Measurements from ENCODE around the gene TRIM37. TPM values are rescaled to one million over a fixed set of nuclear protein-coding genes. Genes with fewer than 3 reads are reported as not detected.

Gene TRIM37
- total RNA-seq, 1 experiment from 2014 or later: 37.7 TPM

- H3K27me3 Mint-ChIP-seq (ENCODE audit: insufficient read depth, unreplicated experiment): peaks cover 5% of the 10 kb centered on the region
- Histone ChIP-seq H3K36me3 (ENCODE audit: control insufficient read depth, insufficient read depth, low read length) (no peaks in the 10 kb centered on the region), H3K4me3 (ENCODE audit: low read depth, low read length) (no peak overlapping the region), H3K27me3 (replicated peaks; ENCODE audit: control insufficient read depth, insufficient read depth, low read length) (no peaks in the 10 kb centered on the region), H3K9me3 (peaks cover 18% of the 10 kb centered on the region), H3K4me1 (no peaks in the 10 kb centered on the region)
- intact Hi-C loops (cut with micrococcal nuclease; ENCODE audit: unreplicated experiment): no loop called here
- no peaks in the 10 kb centered on the region for H3K4me1 Mint-ChIP-seq (ENCODE audit: low read depth, unreplicated experiment)
- POLR2A ChIA-PET: no interaction called here
- TF ChIP-seq, protein P1, sequence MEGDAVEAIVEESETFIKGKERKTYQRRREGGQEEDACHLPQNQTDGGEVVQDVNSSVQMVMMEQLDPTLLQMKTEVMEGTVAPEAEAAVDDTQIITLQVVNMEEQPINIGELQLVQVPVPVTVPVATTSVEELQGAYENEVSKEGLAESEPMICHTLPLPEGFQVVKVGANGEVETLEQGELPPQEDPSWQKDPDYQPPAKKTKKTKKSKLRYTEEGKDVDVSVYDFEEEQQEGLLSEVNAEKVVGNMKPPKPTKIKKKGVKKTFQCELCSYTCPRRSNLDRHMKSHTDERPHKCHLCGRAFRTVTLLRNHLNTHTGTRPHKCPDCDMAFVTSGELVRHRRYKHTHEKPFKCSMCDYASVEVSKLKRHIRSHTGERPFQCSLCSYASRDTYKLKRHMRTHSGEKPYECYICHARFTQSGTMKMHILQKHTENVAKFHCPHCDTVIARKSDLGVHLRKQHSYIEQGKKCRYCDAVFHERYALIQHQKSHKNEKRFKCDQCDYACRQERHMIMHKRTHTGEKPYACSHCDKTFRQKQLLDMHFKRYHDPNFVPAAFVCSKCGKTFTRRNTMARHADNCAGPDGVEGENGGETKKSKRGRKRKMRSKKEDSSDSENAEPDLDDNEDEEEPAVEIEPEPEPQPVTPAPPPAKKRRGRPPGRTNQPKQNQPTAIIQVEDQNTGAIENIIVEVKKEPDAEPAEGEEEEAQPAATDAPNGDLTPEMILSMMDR (IDR thresholded peaks at IDR 0.05; ENCODE audit: insufficient read depth in 1 of 2, low read depth in 1 of 2, low read length in 1 of 2, severe bottlenecking in 1 of 2, unreplicated experiment in 1 of 2): no peak
- no peak for DNase-seq
- peaks cover 25% of the 10 kb centered on the region for H3K9me3 Mint-ChIP-seq (ENCODE audit: unreplicated experiment)
- no peaks in the 10 kb centered on the region for H3K36me3 Mint-ChIP-seq (ENCODE audit: insufficient read depth, unreplicated experiment)
- no TSS peak for BruUV-seq (replicated peaks)
- H3K4me3 Mint-ChIP-seq (ENCODE audit: unreplicated experiment): no peak overlapping the region
- H3K27ac Mint-ChIP-seq (ENCODE audit: unreplicated experiment): no peak overlapping the region
- CTCF ChIA-PET: no interaction called here
These were observed 159.3 kb downstream of the TRIM37 start for GRCh38 chr17:58947411-58947810.

DNA sequence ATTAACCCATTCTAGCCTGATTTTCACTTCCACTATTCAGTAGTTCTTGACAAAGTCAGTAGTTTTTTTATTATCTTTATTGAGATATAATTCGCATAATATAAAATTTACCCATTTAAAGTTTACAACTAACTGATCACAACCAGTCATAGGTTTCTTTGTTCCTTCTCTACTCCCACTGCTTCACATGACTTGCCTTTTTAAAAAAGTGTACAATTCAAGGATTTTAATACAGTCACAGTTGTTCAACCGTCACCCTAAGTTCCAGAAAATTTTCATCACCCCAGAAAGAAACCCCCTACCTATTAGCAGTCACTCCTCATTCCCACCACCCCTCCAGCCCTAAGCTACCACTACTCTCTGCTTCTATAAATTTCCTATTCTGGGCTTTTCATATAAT lies 162.5 kb downstream of the TRIM37 start:
- Mint-ChIP-seq H3K4me1 (ENCODE audit: low read depth, unreplicated experiment) (no peaks in the 10 kb centered on the region), H3K36me3 (ENCODE audit: insufficient read depth, unreplicated experiment) (no peaks in the 10 kb centered on the region), H3K4me3 (ENCODE audit: unreplicated experiment) (no peak overlapping the region), H3K9me3 (ENCODE audit: unreplicated experiment) (peaks cover 7% of the 10 kb centered on the region), H3K27ac (ENCODE audit: unreplicated experiment) (no peak overlapping the region), H3K27me3 (ENCODE audit: insufficient read depth, unreplicated experiment) (peaks cover 5% of the 10 kb centered on the region)
- intact Hi-C loops (cut with micrococcal nuclease; ENCODE audit: unreplicated experiment): no loop called here
- TF ChIP-seq, protein P1 (IDR thresholded peaks at IDR 0.05; ENCODE audit: insufficient read depth in 1 of 2, low read depth in 1 of 2, low read length in 1 of 2, severe bottlenecking in 1 of 2, unreplicated experiment in 1 of 2): no peak
- Histone ChIP-seq H3K36me3 (ENCODE audit: control insufficient read depth, insufficient read depth, low read length) (no peaks in the 10 kb centered on the region), H3K4me3 (ENCODE audit: low read depth, low read length) (no peak overlapping the region), H3K9me3 (peaks cover 2% of the 10 kb centered on the region; the same call in 1 of the 2 replicates), H3K4me1 (no peaks in the 10 kb centered on the region), H3K27me3 (replicated peaks; ENCODE audit: control insufficient read depth, insufficient read depth, low read length) (no peaks in the 10 kb centered on the region)
- no TSS peak for BruUV-seq (replicated peaks)
- CTCF ChIA-PET: no interaction called here
- DNase-seq: no peak
- POLR2A ChIA-PET: no interaction called here

DNA sequence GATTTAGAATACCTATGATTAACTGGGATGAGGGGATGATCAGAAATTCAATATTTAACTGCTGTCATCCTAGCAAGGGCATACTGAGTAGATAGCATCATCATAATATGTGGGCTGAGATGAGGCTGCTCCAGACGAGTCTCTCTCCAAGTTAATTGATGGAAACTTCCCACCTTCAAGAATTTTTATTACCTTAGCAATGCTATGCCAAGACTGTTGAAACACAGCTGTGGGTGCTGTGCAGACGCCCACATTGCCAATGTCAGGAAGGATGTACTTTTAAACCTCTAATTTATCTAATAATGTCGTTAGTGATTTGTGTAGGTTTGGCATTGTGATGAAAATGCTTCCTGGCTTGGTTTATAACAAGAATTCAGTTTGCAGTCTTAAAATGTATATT lies 170.4 kb downstream of the TRIM37 start:
- intact Hi-C loops (cut with micrococcal nuclease; ENCODE audit: unreplicated experiment): no loop called here
- no peak for DNase-seq
- CTCF ChIA-PET: interaction anchor here (0.5 kb wide), 1 partner anchor 13 kb away, joined by 9 read pairs; no protein-coding TSS in a partner anchor
- H3K27ac Mint-ChIP-seq (ENCODE audit: unreplicated experiment): no peak overlapping the region
- H3K9me3 ChIP-seq: no peaks in the 10 kb centered on the region
- no peaks in the 10 kb centered on the region for H3K36me3 Mint-ChIP-seq (ENCODE audit: insufficient read depth, unreplicated experiment)
- TF ChIP-seq, protein P1 (IDR thresholded peaks at IDR 0.05; ENCODE audit: insufficient read depth in 1 of 2, low read depth in 1 of 2, low read length in 1 of 2, severe bottlenecking in 1 of 2, unreplicated experiment in 1 of 2): no peak
- no peaks in the 10 kb centered on the region for H3K4me1 Mint-ChIP-seq (ENCODE audit: low read depth, unreplicated experiment)
- no peaks in the 10 kb centered on the region for H3K9me3 Mint-ChIP-seq (ENCODE audit: unreplicated experiment)
- H3K4me3 Mint-ChIP-seq (ENCODE audit: unreplicated experiment): no peak overlapping the region
- no peaks in the 10 kb centered on the region for H3K4me1 ChIP-seq
- H3K36me3 ChIP-seq (ENCODE audit: control insufficient read depth, insufficient read depth, low read length): no peaks in the 10 kb centered on the region
- peaks cover 6% of the 10 kb centered on the region for H3K27me3 Mint-ChIP-seq (ENCODE audit: insufficient read depth, unreplicated experiment)
- BruUV-seq (replicated peaks): no TSS peak
- no peak overlapping the region for H3K4me3 ChIP-seq (ENCODE audit: low read depth, low read length)
- H3K27me3 ChIP-seq (replicated peaks; ENCODE audit: control insufficient read depth, insufficient read depth, low read length): no peaks in the 10 kb centered on the region
- POLR2A ChIA-PET: no interaction called here

All from Caco-2 (cell line).